ENCODE results near the gene SLC6A17.

Gene SLC6A17

GRCh38 chr1:110123224-110123623 lies 27.1 kb upstream of the SLC6A17 start:
- H3K4me3 ChIP-seq (ENCODE audit: low read depth, low read length) = no peak overlapping the region
- TF ChIP-seq, protein P1, sequence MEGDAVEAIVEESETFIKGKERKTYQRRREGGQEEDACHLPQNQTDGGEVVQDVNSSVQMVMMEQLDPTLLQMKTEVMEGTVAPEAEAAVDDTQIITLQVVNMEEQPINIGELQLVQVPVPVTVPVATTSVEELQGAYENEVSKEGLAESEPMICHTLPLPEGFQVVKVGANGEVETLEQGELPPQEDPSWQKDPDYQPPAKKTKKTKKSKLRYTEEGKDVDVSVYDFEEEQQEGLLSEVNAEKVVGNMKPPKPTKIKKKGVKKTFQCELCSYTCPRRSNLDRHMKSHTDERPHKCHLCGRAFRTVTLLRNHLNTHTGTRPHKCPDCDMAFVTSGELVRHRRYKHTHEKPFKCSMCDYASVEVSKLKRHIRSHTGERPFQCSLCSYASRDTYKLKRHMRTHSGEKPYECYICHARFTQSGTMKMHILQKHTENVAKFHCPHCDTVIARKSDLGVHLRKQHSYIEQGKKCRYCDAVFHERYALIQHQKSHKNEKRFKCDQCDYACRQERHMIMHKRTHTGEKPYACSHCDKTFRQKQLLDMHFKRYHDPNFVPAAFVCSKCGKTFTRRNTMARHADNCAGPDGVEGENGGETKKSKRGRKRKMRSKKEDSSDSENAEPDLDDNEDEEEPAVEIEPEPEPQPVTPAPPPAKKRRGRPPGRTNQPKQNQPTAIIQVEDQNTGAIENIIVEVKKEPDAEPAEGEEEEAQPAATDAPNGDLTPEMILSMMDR (IDR thresholded peaks at IDR 0.05; ENCODE audit: borderline replicate concordance, insufficient read depth, low read depth, low read length) = no peak

- H3K4me3 ChIP-seq (ENCODE audit: low read depth, low read length) = no peak overlapping the region
- TF ChIP-seq, protein P1 (IDR thresholded peaks at IDR 0.05; ENCODE audit: borderline replicate concordance, insufficient read depth, low read depth, low read length) = no peak
These were observed 24.5 kb upstream of the SLC6A17 start for GRCh38 chr1:110125810-110126209.

- TF ChIP-seq, protein P1 (IDR thresholded peaks at IDR 0.05; ENCODE audit: borderline replicate concordance, insufficient read depth, low read depth, low read length) = 0 out of 2 replicates have a peak, but pooled peaks have one; percentile 6
- no peak overlapping the region for H3K4me3 ChIP-seq (ENCODE audit: low read depth, low read length)
These were observed 20.1 kb upstream of the SLC6A17 start for GRCh38 chr1:110130113-110130591.

GRCh38 chr1:110130989-110131388 lies 19.3 kb upstream of the SLC6A17 start:
- TF ChIP-seq, protein P1 (IDR thresholded peaks at IDR 0.05; ENCODE audit: borderline replicate concordance, insufficient read depth, low read depth, low read length) = no peak
- no peak overlapping the region for H3K4me3 ChIP-seq (ENCODE audit: low read depth, low read length)

DNA sequence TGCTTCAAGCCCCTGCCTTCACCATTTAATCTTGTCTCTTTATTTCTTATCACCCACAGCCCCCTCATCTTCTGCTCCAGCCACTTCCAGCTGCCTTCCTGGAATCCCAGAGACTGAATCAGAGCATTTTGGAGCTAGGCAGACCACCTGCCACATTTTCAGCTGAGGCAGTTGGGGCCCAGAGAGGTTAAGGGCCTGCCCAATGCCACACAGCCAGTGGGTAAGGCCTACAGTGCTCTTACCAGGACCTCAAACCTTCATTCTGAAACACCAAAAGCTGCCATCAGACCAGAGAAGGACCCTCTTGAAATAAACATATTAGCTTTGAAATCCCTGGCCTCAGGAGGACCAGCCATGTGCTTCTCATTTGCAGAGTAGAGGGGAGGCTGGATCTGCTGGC lies 17.6 kb upstream of the SLC6A17 start:
- no peak overlapping the region for H3K4me3 ChIP-seq (ENCODE audit: low read depth, low read length)
- TF ChIP-seq, protein P1 (IDR thresholded peaks at IDR 0.05; ENCODE audit: borderline replicate concordance, insufficient read depth, low read depth, low read length) = no peak

DNA sequence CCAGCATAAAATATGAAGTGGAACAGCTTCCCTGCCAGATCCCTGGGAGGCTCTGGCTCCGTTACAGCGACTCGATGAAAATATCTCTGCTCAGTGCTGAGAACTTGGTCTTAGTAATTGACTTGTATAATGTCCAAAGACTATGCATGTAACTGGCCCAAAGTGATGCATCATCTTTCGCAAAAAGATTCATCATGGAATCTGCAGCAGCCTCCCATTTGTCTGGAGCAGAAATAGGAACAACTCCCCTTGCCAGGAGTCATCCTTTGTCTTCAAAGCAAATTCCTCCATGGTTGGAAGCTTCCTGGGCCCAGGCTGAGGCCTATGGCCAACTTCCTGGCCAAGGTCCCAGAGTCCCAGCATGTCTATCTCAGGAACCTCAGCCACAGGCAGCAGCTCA lies 16.9 kb upstream of the SLC6A17 start:
- TF ChIP-seq, protein P1 (IDR thresholded peaks at IDR 0.05; ENCODE audit: borderline replicate concordance, insufficient read depth, low read depth, low read length) = no peak
- no peak overlapping the region for H3K4me3 ChIP-seq (ENCODE audit: low read depth, low read length)

DNA sequence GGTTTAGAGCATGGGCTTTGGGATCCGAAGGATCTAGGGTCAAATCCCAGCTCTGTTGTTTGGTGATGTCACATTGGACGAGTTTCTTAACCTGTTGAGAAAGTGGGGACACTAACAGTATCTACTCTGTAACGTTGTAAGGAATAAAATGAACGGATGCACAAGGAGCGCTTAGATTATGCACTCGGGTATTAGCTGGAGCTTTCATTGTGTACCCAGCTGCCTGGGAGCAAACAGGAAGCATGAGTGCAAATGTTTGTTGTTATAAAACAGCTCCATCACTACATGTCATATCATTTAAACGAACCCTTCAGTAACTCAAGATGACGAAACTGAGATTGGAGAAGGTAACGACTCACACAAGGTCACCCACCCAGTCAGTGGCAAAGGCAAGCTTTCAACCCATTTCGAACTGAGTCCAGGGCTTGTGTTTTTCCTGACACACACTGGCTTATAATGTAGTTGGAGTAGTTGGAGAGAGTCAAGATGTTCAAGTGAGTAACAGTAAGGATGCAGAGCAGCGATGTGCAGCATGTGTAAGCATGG lies 16.2 kb upstream of the SLC6A17 start:
- TF ChIP-seq, protein P1 (IDR thresholded peaks at IDR 0.05; ENCODE audit: borderline replicate concordance, insufficient read depth, low read depth, low read length) = no peak
- H3K4me3 ChIP-seq (ENCODE audit: low read depth, low read length) = no peak overlapping the region
